HepG2 (cell line): ENCODE results near the gene GLI3. TPM values are rescaled to one million over a fixed set of nuclear protein-coding genes. Genes with fewer than 3 reads are reported as not detected.

Source experiments
- ATAC-seq: fragments of 200-7000 bp; cut with Tn5 transposase; 3 replicates; pipeline ENCODE4 v1.9.1; 2020; ENCODE audit warnings: mild to moderate bottlenecking, moderate library complexity
- BruUV-seq: library from RNA; stranded (reverse); fragments of 400-500 nt; replicated peaks from 2 replicates; lab custom pipeline; 2021; lab: Mats Ljungman, UMichigan
- CTCF ChIA-PET: fragments of 300-600 bp; formaldehyde crosslinking; extraction: SDS; loops from one replicate; lab custom pipeline; 2021; ENCODE audit warnings: low total read pairs, inconsistent platforms, low intra/inter-chr PET ratio; lab: Yijun Ruan, JAX
- POLR2A ChIA-PET: fragments of 350-600 bp; sonication (Branson Sonifier 250); formaldehyde crosslinking; loops from one replicate; lab custom pipeline; 2020; ENCODE audit warnings: antibody characterized with exemption, inconsistent platforms; lab: Yijun Ruan, JAX
- DNase-seq: peaks from one replicate; pipeline ENCODE4 v3.0.0-alpha.2; 2015; ENCODE audit warnings: low spot score
- FAIRE-seq: peaks from 3 replicates; lab custom pipeline; 2011; peaks lifted over from hg19 to GRCh38; lab: Jason Lieb, UNC
- H2AFZ ChIP-seq: one replicate; pipeline ENCODE4 v1.6.1; 2011; ENCODE audit warnings: low read length, inconsistent platforms
- H3K27ac ChIP-seq: fragments of 300-600 bp; 3 replicates; pipeline ENCODE4 v1.8.0; 2011; ENCODE audit warnings: mixed run types, mild to moderate bottlenecking, mixed read lengths, low read length, inconsistent platforms; ENCODE audit not compliant: insufficient read depth; ENCODE audit errors: extremely low read length
- H3K27me3 ChIP-seq, 2 experiments: fragments of 200-600 bp in 1 of 2; 2 replicates in 1 of 2; 3 replicates in 1 of 2; pipeline versions ENCODE4 v1.6.0 to v1.8.0; 2011; ENCODE audit warnings: low read length in 2 of 2, mild to moderate bottlenecking in 2 of 2, moderate library complexity in 2 of 2, inconsistent platforms in 1 of 2; ENCODE audit not compliant: insufficient read depth in 2 of 2, control insufficient read depth in 1 of 2
- H3K36me3 ChIP-seq, 2 experiments: fragments of 200-600 bp in 1 of 2; replicated peaks in 1 of 2; 2 replicates in 1 of 2; 3 replicates in 1 of 2; pipeline versions ENCODE4 v1.5.1 to v1.8.0; 2011; ENCODE audit warnings: low read length in 2 of 2, inconsistent platforms in 1 of 2; ENCODE audit not compliant: insufficient read depth in 2 of 2, control insufficient read depth in 1 of 2
- H3K4me1 ChIP-seq: 2 replicates; pipeline ENCODE4 v1.5.1; 2012; ENCODE audit warnings: low read length, inconsistent platforms; ENCODE audit not compliant: insufficient read depth
- H3K4me2 ChIP-seq: 2 replicates; pipeline ENCODE4 v1.6.0; 2011; ENCODE audit warnings: low read depth, low read length, inconsistent platforms
- H3K4me3 ChIP-seq, 3 experiments: fragments of 200-600 bp in 1 of 3; sonication (generic), shearing (Covaris generic) in 1 of 3; replicated peaks in 1 of 3; 2 replicates each; pipeline ENCODE4 v1.5.1; 2011 to 2016; ENCODE audit warnings: low read length in 3 of 3, inconsistent platforms in 2 of 3, low read depth in 2 of 3, mild to moderate bottlenecking in 2 of 3, control low read depth in 1 of 3, mixed read lengths in 1 of 3; ENCODE audit not compliant: insufficient read depth in 1 of 3
- H3K79me2 ChIP-seq: one replicate; pipeline ENCODE4 v1.6.1; 2011; ENCODE audit warnings: low read length, inconsistent platforms; ENCODE audit not compliant: insufficient read depth
- H3K9ac ChIP-seq: 2 replicates; pipeline ENCODE4 v1.6.0; 2011; ENCODE audit warnings: mild to moderate bottlenecking, low read depth, low read length, inconsistent platforms; ENCODE audit not compliant: insufficient read depth
- H3K9me3 ChIP-seq: 2 replicates; pipeline ENCODE4 v1.5.1; 2012; ENCODE audit warnings: mild to moderate bottlenecking, low read length
- H4K20me1 ChIP-seq: 2 replicates; pipeline ENCODE4 v1.6.0; 2011; ENCODE audit warnings: inconsistent platforms, mild to moderate bottlenecking, low read length, moderate library complexity; ENCODE audit not compliant: insufficient read depth
- FOXA3 ChIP-seq: IDR thresholded peaks from 2 replicates; pipeline ENCODE4 v1.6.1; 2016; ENCODE audit warnings: missing genetic modification reagents, missing compliant biosample characterization
- HMGXB3 ChIP-seq: sonication (generic); formaldehyde crosslinking; IDR thresholded peaks from 2 replicates; pipeline ENCODE4 v1.4.0; 2020; ENCODE audit warnings: missing genetic modification reagents, borderline replicate concordance
- POGZ ChIP-seq: sonication (generic); formaldehyde crosslinking; IDR thresholded peaks from 2 replicates; pipeline ENCODE4 v1.4.0; 2020; ENCODE audit warnings: mild to moderate bottlenecking, missing genetic modification reagents
- RFXANK ChIP-seq: IDR thresholded peaks from 2 replicates; pipeline ENCODE4 v1.6.1; 2016
- ZBTB42 ChIP-seq: sonication (generic); formaldehyde crosslinking; IDR thresholded peaks from 2 replicates; pipeline ENCODE4 v1.5.0; 2020; ENCODE audit warnings: mild to moderate bottlenecking, missing genetic modification reagents
- ZKSCAN5 ChIP-seq: sonication (generic); formaldehyde crosslinking; IDR thresholded peaks from 2 replicates; pipeline ENCODE4 v1.5.1; 2020; ENCODE audit warnings: mild to moderate bottlenecking, missing genetic modification reagents
- ZNF333 ChIP-seq: sonication (generic); formaldehyde crosslinking; IDR thresholded peaks from 2 replicates; pipeline ENCODE4 v1.4.0; 2020; ENCODE audit warnings: mild to moderate bottlenecking, missing genetic modification reagents, borderline replicate concordance
- WGBS: methylation state at CpG from one replicate; pipeline ENCODE4 v1.1.6; 2017; ENCODE audit warnings: low lambda C conversion rate; 5-methylcytosine and 5-hydroxymethylcytosine counted together
- in situ Hi-C: cut with HindIII; loops from 2 replicates; pipeline ENCODE4 v1.10.0; 2017; ENCODE audit warnings: low pct_unique_long_range_greater_than_20kb; ENCODE audit not compliant: extremely low pct_ligation_motif_present
- intact Hi-C: fragments of 100-400 bp; cut with micrococcal nuclease; formaldehyde crosslinking; loops from one replicate; pipeline ENCODE4 v1.10.0; 2022; ENCODE audit not compliant: unreplicated experiment
- polyA plus RNA-seq, 8 experiments: library from polyadenylated mRNA; depleted of rRNA in 3 of 8; stranded (reverse) in 7 of 8; unstranded in 1 of 8; fragments of >200 nt; fragmentation: Illumina TruSeq in 4 of 8; extraction: Trizol in 4 of 8; gene quantifications; 2 replicates each; pipeline versions ENCODE4 v1.2.1 to v1.2.3, GENCODE V29; 2011 to 2016; ENCODE audit warnings: low read depth in 4 of 8, missing spikeins in 1 of 8, mixed read lengths in 1 of 8; ENCODE audit not compliant: insufficient read depth in 1 of 8
- total RNA-seq, 5 experiments: library from RNA; depleted of rRNA; stranded (reverse); fragments of >200 nt; fragmentation: Illumina TruSeq; extraction: Trizol; gene quantifications; 2 replicates each; pipeline ENCODE4 v1.2.3, GENCODE V29; 2016; ENCODE audit warnings: low read depth in 1 of 5
- TF ChIP-seq, protein P1 (sequence below): fragments of 450-650 bp; IDR thresholded peaks from 2 replicates; pipeline ENCODE4 v1.6.1; 2017

Gene GLI3
- total and polyA plus RNA-seq, 2 of the 13 experiments (the other 11 are each of a cell fraction or from before 2014, with no cell fraction given) = not detected

- TF ChIP-seq ZKSCAN5 (CRISPR knock-in tag) (no peak), HMGXB3 (no peak), RFXANK (no peak), ZBTB42 (CRISPR knock-in tag) (no peak)
- TF ChIP-seq, protein P1, sequence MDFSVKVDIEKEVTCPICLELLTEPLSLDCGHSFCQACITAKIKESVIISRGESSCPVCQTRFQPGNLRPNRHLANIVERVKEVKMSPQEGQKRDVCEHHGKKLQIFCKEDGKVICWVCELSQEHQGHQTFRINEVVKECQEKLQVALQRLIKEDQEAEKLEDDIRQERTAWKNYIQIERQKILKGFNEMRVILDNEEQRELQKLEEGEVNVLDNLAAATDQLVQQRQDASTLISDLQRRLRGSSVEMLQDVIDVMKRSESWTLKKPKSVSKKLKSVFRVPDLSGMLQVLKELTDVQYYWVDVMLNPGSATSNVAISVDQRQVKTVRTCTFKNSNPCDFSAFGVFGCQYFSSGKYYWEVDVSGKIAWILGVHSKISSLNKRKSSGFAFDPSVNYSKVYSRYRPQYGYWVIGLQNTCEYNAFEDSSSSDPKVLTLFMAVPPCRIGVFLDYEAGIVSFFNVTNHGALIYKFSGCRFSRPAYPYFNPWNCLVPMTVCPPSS = no peak
- TF ChIP-seq, all 625 proteins: peak for 0
Observed at GRCh38 chr7:41956705-41957104, 280.3 kb downstream of the GLI3 start (continued).

DNA sequence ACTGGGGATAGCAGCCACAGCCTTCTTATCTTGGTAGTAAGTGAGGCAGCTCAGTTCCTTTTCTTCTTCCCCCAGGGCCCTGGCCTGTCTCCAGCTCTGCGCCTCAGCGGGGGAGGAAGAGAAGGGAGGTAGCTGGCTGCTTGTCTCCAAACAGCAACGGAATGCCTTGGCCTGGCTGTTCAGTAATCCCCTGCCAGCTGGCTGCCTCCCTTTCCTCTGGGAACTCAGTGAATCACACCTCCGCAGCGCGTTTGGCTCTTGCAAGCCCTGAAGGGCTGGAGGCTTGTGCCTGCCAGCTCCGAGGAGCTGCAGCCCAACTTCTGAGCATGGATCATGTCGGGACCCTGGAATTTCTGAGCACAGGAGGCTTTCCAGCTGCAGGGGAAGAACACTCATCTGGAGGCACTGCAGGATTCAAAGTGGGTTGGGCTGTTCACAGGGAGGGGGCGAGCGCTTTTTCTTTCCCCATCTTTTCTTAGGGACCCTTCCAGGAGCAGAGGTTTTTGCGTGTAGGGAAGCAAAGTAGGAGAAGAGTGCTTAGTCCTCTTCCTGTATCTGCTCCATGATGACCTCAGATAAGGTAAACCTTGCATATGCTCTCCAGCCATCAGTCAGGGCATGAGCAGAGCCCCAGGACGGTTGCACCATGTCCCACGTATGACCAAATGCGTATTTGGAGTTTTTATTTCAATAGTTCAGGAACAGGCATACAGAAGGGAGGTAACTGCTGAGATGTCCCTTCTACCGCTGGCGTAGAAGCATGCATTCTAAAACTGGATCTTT lies 280.9 kb downstream of the GLI3 start:
- CTCF ChIA-PET = no interaction called here
- H2AFZ ChIP-seq = no peak overlapping the region
- H3K79me2 ChIP-seq = no peaks in the 10 kb centered on the region
- no peak overlapping the region for H3K4me3 ChIP-seq
- ATAC-seq (no peak), FAIRE-seq (no peak), DNase-seq (no peak)
- H3K4me2 ChIP-seq = no peak overlapping the region
- TF ChIP-seq ZNF333 (CRISPR knock-in tag) (no peak), FOXA3 (CRISPR knock-in tag) (no peak), POGZ (CRISPR knock-in tag) (no peak)
- 42% methylated on average over 9 of the region's 16 CpGs for WGBS
- POLR2A ChIA-PET = no interaction called here
- no peaks in the 10 kb centered on the region for H4K20me1 ChIP-seq
- no peaks in the 10 kb centered on the region for H3K36me3 ChIP-seq
- in situ Hi-C loops (no loop called here), intact Hi-C loops (no loop called here)
- peaks cover 2 to 34% of the 10 kb centered on the region in 2 experiments; a peak in 2 of 5 replicates for H3K27me3 ChIP-seq
- H3K9ac ChIP-seq = no peak overlapping the region
- H3K4me1 ChIP-seq = no peaks in the 10 kb centered on the region
- H3K9me3 ChIP-seq = no peaks in the 10 kb centered on the region
- H3K27ac ChIP-seq = no peak overlapping the region
- BruUV-seq = no TSS peak
